NCI-H2029 treated with DMSO at 0.1 percent for 48 hours (cell line): ENCODE measurements around the gene LYSET.
"Not testable (repeated sequence)": the region's sequence is repeated elsewhere in the genome, so short reads cannot be mapped to it uniquely, and the experiment has no call there.

Source experiments
- DNase-seq: peaks from one replicate; lab custom pipeline; 2025; lab: John Stamatoyannopoulos, UW

Gene LYSET

GRCh38 chr14:93168610-93169009 is 16.5 kb upstream of the LYSET start:
- not testable (repeated sequence) for DNase-seq

GRCh38 chr14:93169619-93170018 is 15.5 kb upstream of the LYSET start:
- DNase-seq, result not testable (repeated sequence)

- DNase-seq, result not testable (repeated sequence)
These were observed 15.0 kb upstream of the LYSET start for GRCh38 chr14:93170141-93170540.

- DNase-seq, result no peak
These were observed 13.7 kb upstream of the LYSET start for GRCh38 chr14:93171376-93171775.

DNA sequence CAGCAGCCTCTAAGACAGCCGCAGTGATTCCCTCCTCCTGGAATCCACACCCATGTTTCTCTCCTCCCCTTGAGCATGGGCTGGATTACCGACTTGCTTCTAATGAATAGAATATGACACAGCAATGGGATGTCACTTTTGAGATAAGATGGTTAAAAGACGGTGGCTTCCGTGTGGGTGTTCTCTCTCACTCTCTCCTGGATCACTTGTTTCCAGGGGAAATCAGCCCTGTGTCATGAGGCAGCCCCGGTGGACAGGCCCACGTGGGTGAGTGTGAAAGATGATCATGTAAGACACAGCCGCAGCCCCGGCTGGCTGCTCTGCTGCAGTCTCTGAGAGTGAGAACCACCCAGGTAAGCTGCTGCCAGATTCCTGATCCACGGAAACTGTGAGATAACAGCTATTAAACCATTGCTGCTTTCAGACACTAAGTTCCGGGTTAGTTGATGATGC is 11.1 kb upstream of the LYSET start:
- no peak for DNase-seq

DNA sequence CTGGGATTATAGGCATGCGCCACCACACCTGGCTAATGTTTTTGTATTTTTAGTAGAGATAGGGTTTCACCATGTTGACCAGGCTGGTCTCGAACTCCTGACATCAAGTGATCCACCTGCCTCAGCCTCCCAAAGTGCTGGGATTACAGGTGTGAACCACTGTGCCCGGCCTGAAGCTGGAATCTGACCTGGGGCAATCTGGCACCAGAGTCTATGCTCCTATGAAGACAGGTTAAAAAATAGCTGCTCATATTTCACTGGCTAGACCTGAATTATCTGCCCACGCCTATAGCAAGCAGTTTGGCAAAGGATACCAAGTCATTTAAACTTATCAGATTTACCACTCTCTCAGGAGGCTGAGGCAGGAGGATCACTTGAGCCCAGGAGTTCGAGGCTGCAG is 10.4 kb upstream of the LYSET start:
- not testable (repeated sequence) for DNase-seq

- no peak for DNase-seq
These were observed 9.6 kb upstream of the LYSET start for GRCh38 chr14:93175492-93175891.

DNA sequence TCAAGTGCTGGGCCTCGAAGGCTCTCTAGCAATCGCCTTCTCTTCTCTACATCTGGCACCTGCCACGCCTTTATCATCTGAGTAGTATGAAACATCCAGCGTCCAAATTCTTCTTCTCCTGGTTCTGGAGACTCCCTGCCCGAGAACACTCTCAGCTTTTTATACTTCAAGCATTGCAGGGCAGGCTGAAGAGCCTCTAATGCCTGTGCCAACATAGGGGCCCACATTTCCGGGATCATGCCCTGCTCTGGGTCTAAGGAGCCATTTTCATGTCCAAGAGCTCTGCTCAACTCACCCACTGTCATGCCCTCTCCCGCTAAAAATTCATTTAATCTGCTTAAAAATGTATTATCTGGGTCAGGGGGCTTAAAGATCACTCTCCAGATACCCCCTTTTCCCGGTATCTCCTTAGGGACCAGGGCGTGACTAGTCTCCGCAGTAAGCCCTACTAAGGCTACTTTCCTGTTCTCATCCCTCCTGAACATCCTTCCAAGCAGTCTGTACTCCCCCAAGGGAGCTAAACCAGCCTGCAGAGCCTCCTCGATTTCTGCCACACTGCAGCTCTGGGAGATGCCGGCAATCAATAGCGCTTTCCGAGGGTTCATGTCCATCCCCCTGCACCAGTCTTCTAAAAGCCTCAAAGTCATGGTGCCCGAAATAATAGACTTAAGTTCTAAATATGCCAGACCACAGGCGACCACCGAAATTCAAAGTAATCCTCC is 1.4 kb upstream of the LYSET start:
- no peak for DNase-seq

GRCh38 chr14:93185349-93185720 is 218 bp downstream of the LYSET start:
- no peak for DNase-seq

DNA sequence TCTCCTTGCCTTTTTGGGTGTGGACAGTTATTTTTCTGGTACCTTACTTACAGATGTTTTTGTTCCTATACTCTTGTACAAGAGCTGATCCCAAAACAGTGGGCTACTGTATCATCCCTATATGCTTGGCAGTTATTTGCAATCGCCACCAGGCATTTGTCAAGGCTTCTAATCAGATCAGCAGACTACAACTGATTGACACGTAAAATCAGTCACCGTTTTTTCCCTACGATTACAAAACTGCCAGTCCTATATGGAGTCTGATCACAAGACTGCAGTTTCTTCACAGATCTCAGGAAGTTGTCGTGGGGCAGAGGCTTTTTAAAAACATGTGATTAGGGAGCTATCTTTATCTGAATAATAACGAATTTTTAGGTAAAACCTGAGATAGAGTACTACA is 1.3 kb downstream of the LYSET start:
- no peak for DNase-seq

DNA sequence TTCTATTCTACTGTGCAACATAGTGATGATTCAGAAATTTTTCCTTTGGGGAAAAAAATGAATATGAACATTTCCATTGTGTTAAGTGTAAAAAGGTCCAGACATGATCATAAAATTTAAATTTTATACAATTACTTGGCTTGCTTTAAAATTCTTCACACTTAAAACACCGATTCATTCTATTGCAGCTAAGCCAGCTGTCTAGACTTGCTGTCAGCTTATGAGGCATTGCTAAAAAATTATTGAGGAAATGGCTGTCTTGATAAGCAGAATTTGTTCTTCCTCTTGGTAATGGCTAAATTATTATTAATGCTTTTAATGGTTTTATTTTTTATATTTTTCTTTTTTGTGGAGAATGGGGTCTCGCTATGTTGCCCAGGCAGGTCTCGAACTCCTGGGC is 1.8 kb downstream of the LYSET start:
- no peak for DNase-seq

- no peak for DNase-seq
These were observed 10.3 kb downstream of the LYSET start for GRCh38 chr14:93195316-93195999.

DNA sequence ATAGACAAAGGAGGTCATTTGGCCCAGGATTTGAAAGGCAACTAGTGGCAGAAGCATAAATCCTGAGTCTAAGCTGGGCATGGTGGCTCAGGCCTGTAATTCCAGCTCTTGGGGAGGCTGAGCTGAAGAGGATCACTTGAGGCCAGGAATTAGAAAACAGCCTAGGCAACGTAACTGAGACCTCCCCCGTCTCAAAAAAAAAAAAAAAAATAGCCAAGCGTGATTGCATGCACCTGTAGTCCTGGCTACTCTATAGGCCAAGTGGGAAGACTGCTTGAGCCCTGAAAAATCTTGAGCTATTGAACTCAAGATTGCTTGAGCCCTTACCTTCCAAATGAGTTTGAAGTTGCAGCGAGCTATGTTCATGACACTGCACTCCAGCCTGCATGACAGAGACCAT is 13.9 kb downstream of the LYSET start:
- DNase-seq, result no peak

- DNase-seq, result no peak
These were observed 15.4 kb downstream of the LYSET start for GRCh38 chr14:93200553-93200952.

DNA sequence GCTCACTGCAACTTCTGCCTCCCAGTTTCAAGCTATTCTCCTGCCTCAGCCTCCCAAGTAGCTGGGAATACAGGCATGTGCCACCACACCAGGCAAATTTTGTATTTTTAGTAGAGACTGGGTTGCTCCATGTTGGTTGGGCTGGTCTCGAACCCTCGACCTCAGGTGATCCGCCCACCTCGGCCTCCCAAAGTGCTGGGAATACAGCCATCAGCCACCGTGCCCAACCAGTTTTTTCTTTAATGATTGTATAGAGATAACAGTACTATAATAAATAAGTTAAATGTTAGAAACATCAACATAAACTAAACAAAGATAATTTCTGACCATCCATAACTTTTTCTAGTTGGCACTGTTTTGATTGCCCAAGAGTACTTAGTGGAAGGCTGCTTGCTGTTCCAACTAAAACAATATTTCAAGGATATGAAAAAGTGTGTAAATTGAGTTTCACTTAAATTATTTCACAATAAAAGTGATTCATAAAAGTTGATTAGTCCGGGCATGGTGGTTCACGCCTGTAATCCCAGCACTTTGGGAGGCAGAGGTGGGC is 16.1 kb downstream of the LYSET start:
- no peak for DNase-seq

GRCh38 chr14:93206793-93207467 is 21.8 kb downstream of the LYSET start, which contains the start of the genes GON7 and UBR7:
GON7 (minus strand) TSS chr14:93207065; CDS start chr14:93207037, 28 bp downstream.
UBR7 (plus strand) TSS chr14:93207256; CDS start chr14:93207292, 36 bp downstream.
- DNase-seq, result peak; percentile 68

- no peak for DNase-seq
These were observed 22.6 kb downstream of the LYSET start for GRCh38 chr14:93207468-93208308.

DNA sequence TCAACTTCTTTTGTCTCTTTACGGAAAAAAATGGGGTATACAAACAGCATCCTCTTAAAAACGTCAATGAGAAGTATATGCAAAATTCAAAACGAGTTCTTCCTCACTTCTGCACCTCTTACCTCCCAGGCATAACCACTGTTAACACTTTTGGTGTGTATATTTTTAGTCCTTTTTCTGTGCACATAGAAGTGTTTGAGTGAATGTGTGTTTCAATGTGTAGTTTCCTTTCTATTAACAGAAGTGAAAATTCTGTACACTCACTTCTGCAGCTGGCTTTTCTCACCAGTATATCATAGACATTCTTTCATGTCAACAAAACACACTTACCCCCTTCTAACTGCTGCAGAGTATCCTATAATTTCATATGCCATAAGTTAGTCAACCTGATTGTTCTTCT is 27.3 kb downstream of the LYSET start:
- DNase-seq, result no peak

- DNase-seq, result no peak
These were observed 29.5 kb downstream of the LYSET start for GRCh38 chr14:93214598-93214997.

- DNase-seq, result no peak
These were observed 34.1 kb downstream of the LYSET start for GRCh38 chr14:93219103-93219726.

GRCh38 chr14:93220509-93220908 is 35.4 kb downstream of the LYSET start:
- DNase-seq, result no peak
